H1 (cell line): ENCODE measurements around the gene PITRM1. TPM values are rescaled to one million over a fixed set of nuclear protein-coding genes. Genes with fewer than 3 reads are reported as not detected.

Source experiments
- CTCF ChIA-PET: fragments of 300-600 bp; sonication (Branson Sonifier 250); formaldehyde crosslinking; loops from one replicate; lab custom pipeline; 2021; ENCODE audit not compliant: partially characterized antibody; lab: Charles Lee
- POLR2A ChIA-PET: fragments of 300-600 bp; sonication (Branson Sonifier 250); formaldehyde crosslinking; loops from one replicate; lab custom pipeline; 2021; ENCODE audit warnings: inconsistent platforms; ENCODE audit not compliant: partially characterized antibody; lab: Charles Lee
- DNase-seq, 2 experiments: peaks; one replicate each; pipeline versions ENCODE4 v3.0.0 to v3.0.0-alpha.2; 2010 to 2022; ENCODE audit warnings: low spot score in 2 of 2, low read depth in 1 of 2, mixed read lengths in 1 of 2
- FAIRE-seq: peaks from 2 replicates; lab custom pipeline; 2011; peaks lifted over from hg19 to GRCh38; lab: Jason Lieb, UNC
- H2AFZ ChIP-seq: 2 replicates; pipeline ENCODE4 v1.8.1; 2012; ENCODE audit warnings: low read length, inconsistent platforms
- H2AK5ac ChIP-seq: 2 replicates; pipeline ENCODE4 v1.6.1; 2013; ENCODE audit warnings: low read depth, low read length
- H2BK120ac ChIP-seq: replicated peaks from 2 replicates; pipeline ENCODE3; 2013; ENCODE audit warnings: low read depth, low read length, inconsistent platforms
- H2BK12ac ChIP-seq: 2 replicates; pipeline ENCODE4 v1.6.1; 2013; ENCODE audit warnings: low read depth, low read length
- H2BK15ac ChIP-seq: 2 replicates; pipeline ENCODE4 v1.6.1; 2013; ENCODE audit warnings: low read length
- H2BK20ac ChIP-seq: 2 replicates; pipeline ENCODE4 v1.6.1; 2013; ENCODE audit warnings: low read length
- H2BK5ac ChIP-seq: 2 replicates; pipeline ENCODE4 v1.6.1; 2013; ENCODE audit warnings: low read depth, low read length
- H3K14ac ChIP-seq: 2 replicates; pipeline ENCODE4 v1.6.1; 2013; ENCODE audit warnings: inconsistent platforms; ENCODE audit not compliant: insufficient read length
- H3K18ac ChIP-seq: 2 replicates; pipeline ENCODE4 v1.6.1; 2013; ENCODE audit warnings: low read length; ENCODE audit errors: extremely low read depth
- H3K23ac ChIP-seq: 2 replicates; pipeline ENCODE4 v1.6.1; 2013; ENCODE audit warnings: inconsistent platforms; ENCODE audit not compliant: insufficient read length
- H3K23me2 ChIP-seq: 2 replicates; pipeline ENCODE4 v1.6.1; 2013; ENCODE audit warnings: low read depth, low read length
- H3K27ac ChIP-seq: 2 replicates; pipeline ENCODE4 v1.6.1; 2011; ENCODE audit warnings: low read depth, low read length, inconsistent platforms
- H3K27me3 ChIP-seq, 4 experiments: replicated peaks in 1 of 4; 1 replicate in 1 of 4; 2 replicates in 3 of 4; pipeline versions ENCODE4 v1.6.1 to v1.8.1; 2011 to 2013; ENCODE audit warnings: low read length in 3 of 4, mild to moderate bottlenecking in 3 of 4, inconsistent platforms in 2 of 4, mixed read lengths in 2 of 4, moderate library complexity in 1 of 4; ENCODE audit not compliant: control insufficient read depth in 3 of 4, insufficient read depth in 3 of 4; ENCODE audit errors: extremely low read depth in 1 of 4
- H3K36me3 ChIP-seq, 4 experiments: 2 replicates each; pipeline versions ENCODE4 v1.6.1 to v1.8.1; 2011 to 2013; ENCODE audit warnings: mild to moderate bottlenecking in 4 of 4, low read length in 3 of 4, moderate library complexity in 2 of 4, control low read depth in 1 of 4, inconsistent platforms in 1 of 4; ENCODE audit not compliant: insufficient read depth in 4 of 4, control insufficient read depth in 2 of 4
- H3K4ac ChIP-seq: replicated peaks from 2 replicates; pipeline ENCODE3; 2013; ENCODE audit warnings: low read length, low read depth, mixed read lengths, inconsistent platforms; ENCODE audit not compliant: insufficient read length
- H3K4me1 ChIP-seq, 4 experiments: replicated peaks in 1 of 4; 1 replicate in 1 of 4; 2 replicates in 3 of 4; pipeline versions ENCODE4 v1.6.1 to v1.8.1; 2011 to 2013; ENCODE audit warnings: low read length in 3 of 4, inconsistent platforms in 2 of 4, mixed read lengths in 1 of 4; ENCODE audit not compliant: insufficient read depth in 4 of 4, control insufficient read depth in 3 of 4
- H3K4me2 ChIP-seq, 2 experiments: 2 replicates each; pipeline versions ENCODE4 v1.6.1 to v1.8.1; 2011 to 2013; ENCODE audit warnings: low read depth in 2 of 2, low read length in 2 of 2, control low read depth in 1 of 2, inconsistent platforms in 1 of 2, mild to moderate bottlenecking in 1 of 2; ENCODE audit not compliant: insufficient read depth in 1 of 2
- H3K4me3 ChIP-seq, 4 experiments: fragments of 200-600, 300-600 bp in 1 of 4; sonication (generic), shearing (Covaris generic), sonication (Bioruptor Twin) in 1 of 4; 2 replicates each; pipeline versions ENCODE4 v1.5.1 to v1.8.1; 2011 to 2016; ENCODE audit warnings: low read length in 4 of 4, low read depth in 3 of 4, control low read depth in 2 of 4, inconsistent platforms in 2 of 4, mild to moderate bottlenecking in 2 of 4, mixed read lengths in 1 of 4, moderate library complexity in 1 of 4; ENCODE audit not compliant: insufficient read depth in 2 of 4; ENCODE audit errors: extremely low read depth in 1 of 4
- H3K56ac ChIP-seq: replicated peaks from 2 replicates; pipeline ENCODE3; 2013; ENCODE audit warnings: low read depth, mild to moderate bottlenecking, mixed read lengths, low read length, inconsistent platforms; ENCODE audit not compliant: insufficient read length
- H3K79me1 ChIP-seq: 2 replicates; pipeline ENCODE4 v1.6.1; 2013; ENCODE audit warnings: low read depth, low read length, control low read depth
- H3K79me2 ChIP-seq, 2 experiments: 2 replicates each; pipeline versions ENCODE4 v1.6.1 to v1.8.1; 2012 to 2013; ENCODE audit warnings: low read length in 2 of 2, mild to moderate bottlenecking in 2 of 2, inconsistent platforms in 1 of 2; ENCODE audit not compliant: insufficient read depth in 2 of 2, control insufficient read depth in 1 of 2
- H3K9ac ChIP-seq, 4 experiments: replicated peaks in 1 of 4; 1 replicate in 1 of 4; 2 replicates in 3 of 4; pipeline versions ENCODE4 v1.6.1 to v1.8.1; 2011 to 2013; ENCODE audit warnings: low read depth in 3 of 4, low read length in 3 of 4, control low read depth in 2 of 4, mild to moderate bottlenecking in 2 of 4, moderate library complexity in 2 of 4, inconsistent platforms in 1 of 4; ENCODE audit errors: extremely low read depth in 1 of 4
- H3K9me3 ChIP-seq, 2 experiments: 2 replicates each; pipeline versions ENCODE4 v1.6.1 to v1.8.1; 2012 to 2013; ENCODE audit warnings: mild to moderate bottlenecking in 2 of 2, moderate library complexity in 2 of 2, control low read depth in 1 of 2, inconsistent platforms in 1 of 2, low read depth in 1 of 2, low read length in 1 of 2, mixed read lengths in 1 of 2; ENCODE audit not compliant: insufficient read depth in 2 of 2
- H4K20me1 ChIP-seq, 2 experiments: replicated peaks in 1 of 2; 2 replicates each; pipeline versions ENCODE3 to v1.8.1; 2011 to 2013; ENCODE audit warnings: inconsistent platforms in 2 of 2, low read length in 2 of 2, mild to moderate bottlenecking in 1 of 2; ENCODE audit not compliant: insufficient read depth in 2 of 2, control insufficient read depth in 1 of 2
- H4K5ac ChIP-seq: 2 replicates; pipeline ENCODE4 v1.6.1; 2013; ENCODE audit warnings: low read length, low read depth, mixed read lengths, inconsistent platforms; ENCODE audit not compliant: insufficient read length
- H4K8ac ChIP-seq: 2 replicates; pipeline ENCODE4 v1.8.0; 2013; ENCODE audit warnings: mild to moderate bottlenecking, moderate library complexity, low read length, inconsistent platforms; ENCODE audit not compliant: insufficient read depth; ENCODE audit errors: extremely low read depth
- H4K91ac ChIP-seq: replicated peaks from 2 replicates; pipeline ENCODE3; 2013; ENCODE audit warnings: low read length, mixed read lengths, inconsistent platforms; ENCODE audit not compliant: insufficient read length
- CTBP2 ChIP-seq: IDR thresholded peaks from 2 replicates; pipeline ENCODE4 v1.7.0; 2011; ENCODE audit warnings: borderline replicate concordance, mild to moderate bottlenecking, moderate library complexity, mixed read lengths, low read length; ENCODE audit not compliant: insufficient read depth, insufficient read length
- E2F6 ChIP-seq: IDR thresholded peaks from 2 replicates; pipeline ENCODE4 v1.6.1; 2012; ENCODE audit warnings: inconsistent platforms
- EZH2 ChIP-seq: fragments of 200-600 bp; sonication (generic); IDR thresholded peaks from 2 replicates; pipeline ENCODE4 v1.7.1; 2012; ENCODE audit warnings: low read depth, mild to moderate bottlenecking, moderate library complexity, low read length, inconsistent platforms; ENCODE audit not compliant: severe bottlenecking
- FOSL1 ChIP-seq: IDR thresholded peaks from 2 replicates; pipeline ENCODE4 v1.6.1; 2011; ENCODE audit warnings: mild to moderate bottlenecking, low read depth, low read length, moderate library complexity; ENCODE audit not compliant: insufficient read depth
- KDM5A ChIP-seq: fragments of 200-600 bp; IDR thresholded peaks from 2 replicates; pipeline ENCODE4 v1.7.1; 2012; ENCODE audit warnings: mild to moderate bottlenecking, low read length, inconsistent platforms, mixed read lengths
- RAD21 ChIP-seq, 2 experiments: IDR thresholded peaks in 1 of 2; conservative IDR thresholded peaks in 1 of 2; 2 replicates each; pipeline ENCODE4 v1.6.1; 2011; ENCODE audit warnings: low read depth in 2 of 2, low read length in 2 of 2, improper control_type of control experiment in 1 of 2, inconsistent platforms in 1 of 2, mild to moderate bottlenecking in 1 of 2, moderate library complexity in 1 of 2
- RNF2 ChIP-seq: fragments of 200-900, 300-1000 bp; sonication (generic); IDR thresholded peaks from 2 replicates; pipeline ENCODE4 v1.7.1; 2016; ENCODE audit warnings: borderline replicate concordance, low read depth, mild to moderate bottlenecking, antibody characterized with exemption, low read length; ENCODE audit not compliant: poor library complexity, severe bottlenecking; ENCODE audit errors: missing control alignments
- SIRT6 ChIP-seq: IDR thresholded peaks from one replicate; pipeline ENCODE4 v1.7.1; 2012; ENCODE audit warnings: low read length, inconsistent platforms
- TBP ChIP-seq: IDR thresholded peaks from 2 replicates; pipeline ENCODE4 v1.6.1; 2011; ENCODE audit warnings: low read depth, low read length, improper control_type of control experiment
- WGBS, 2 experiments: shearing (Covaris generic) in 1 of 2; methylation state at CpG; one replicate each; pipeline versions ENCODE4 v1.1.6 to v1.1.7; 2013 to 2015; ENCODE audit warnings: low lambda C conversion rate in 2 of 2, mixed read lengths in 2 of 2, inconsistent platforms in 1 of 2, low coverage in 1 of 2, missing lambda C conversion rate in 1 of 2; ENCODE audit not compliant: insufficient replicate concordance in 2 of 2, insufficient coverage in 1 of 2, insufficient read length in 1 of 2; ENCODE audit errors: extremely low coverage in 1 of 2, missing lambda C conversion rate in 1 of 2; 5-methylcytosine and 5-hydroxymethylcytosine counted together
- polyA plus RNA-seq, 7 experiments: library from polyadenylated mRNA; depleted of rRNA in 3 of 7; stranded (reverse) in 5 of 7; unstranded in 2 of 7; fragments of >200 nt in 5 of 7; fragments of 200-250 nt in 2 of 7; gene quantifications; 1 replicate in 5 of 7; 2 replicates in 1 of 7; 4 replicates in 1 of 7; pipeline versions ENCODE4 v1.2.1 to v1.2.3, GENCODE V29; 2011 to 2013; ENCODE audit warnings: missing spikeins in 2 of 7, mixed read lengths in 2 of 7
- total RNA-seq: library from RNA; stranded (reverse); fragmentation: NEBNext Ultra II Directional; extraction: Animal tissue kit (Norgen Biotek cat#: 25700); gene quantifications from 2 replicates; pipeline ENCODE4 v1.2.1, GENCODE V29; 2021

PITRM1 gene
- total and polyA plus RNA-seq, 2 of the 8 experiments (the other 6 are each of a cell fraction or from before 2014, with no cell fraction given): 18.6 to 31.5 TPM

GRCh38 chr10:3203016-3203811, 30.6 kb upstream of the PITRM1 start:
- H3K36me3 ChIP-seq: no peaks in the 10 kb centered on the region
- H2BK120ac ChIP-seq: no peak overlapping the region
- no peak overlapping the region for H3K27ac ChIP-seq
- no peaks in the 10 kb centered on the region for H3K79me2 ChIP-seq
- 0 out of 7 replicates have a peak, but pooled peaks cover 0 to under 1% (median 0%) of the 10 kb centered on the region in 4 experiments for H3K27me3 ChIP-seq
- no peak overlapping the region for H3K23ac ChIP-seq
- H3K4ac ChIP-seq: no peak overlapping the region
- no peak overlapping the region for H2BK12ac ChIP-seq
- H3K79me1 ChIP-seq: no peaks in the 10 kb centered on the region
- H2BK15ac ChIP-seq: no peak overlapping the region
- H4K20me1 ChIP-seq: no peaks in the 10 kb centered on the region
- TF ChIP-seq KDM5A (no peak), E2F6 (no peak), TBP (no peak), RAD21 (IDR thresholded peaks at IDR 0.05 in 1 of 2, conservative IDR thresholded peaks at IDR 0.05 in 1 of 2; ENCODE audit: low read depth in 2 of 2, low read length in 2 of 2) (no peak), SIRT6 (no peak), FOSL1 (no peak), CTBP2 (no peak), RNF2 (no peak), EZH2 (no peak)
- H3K14ac ChIP-seq: no peak overlapping the region
- WGBS, 2 experiments: 95% methylated on average over 11 of the region's 11 CpGs; no CpG with 5 or more reads in 1 of the 2 experiments
- H3K4me2 ChIP-seq: no peak overlapping the region
- H2BK5ac ChIP-seq: no peak overlapping the region
- H4K8ac ChIP-seq: no peak overlapping the region
- DNase-seq (no peak), FAIRE-seq (no peak)
- no peaks in the 10 kb centered on the region for H3K23me2 ChIP-seq
- H3K4me1 ChIP-seq: no peaks in the 10 kb centered on the region; a peak in 1 of 7 replicates
- H2BK20ac ChIP-seq: no peak overlapping the region
- ChIA-PET POLR2A (no interaction called here), CTCF (interaction anchor here (1.5 to 3.1 kb wide), 3 partner anchors 10 to 37 kb away, joined by 4 to 13 read pairs (median 8); no protein-coding TSS in a partner anchor)
- no peak overlapping the region for H2AK5ac ChIP-seq
- no peak overlapping the region for H3K18ac ChIP-seq
- no peak overlapping the region for H3K56ac ChIP-seq
- no peak overlapping the region for H4K5ac ChIP-seq
- no peak overlapping the region for H4K91ac ChIP-seq
- H2AFZ ChIP-seq: no peak overlapping the region
- H3K4me3 ChIP-seq: no peak overlapping the region
- H3K9me3 ChIP-seq: no peaks in the 10 kb centered on the region
- no peak overlapping the region for H3K9ac ChIP-seq
